ENCODE results near the gene CD37. TPM values are rescaled to one million over a fixed set of nuclear protein-coding genes. Genes with fewer than 3 reads are reported as not detected.
A peak's percentile ranks its signal among the peaks of the same experiment; 100 is the strongest.

The CD37 gene
- total RNA-seq, 4 donors from 2014 or later, result 4.4 to 11.0 (median 7.8) TPM

GRCh38 chr19:49355909-49356353 is 20.7 kb downstream of the CD37 start:
- Histone ChIP-seq H3K9me3 (no peaks in the 10 kb centered on the region), H3K27ac (peak overlapping the region; percentile 22 to 55)
- DNase-seq, result peak; percentile 32 to 42

GRCh38 chr19:49356382-49356781 is 21.2 kb downstream of the CD37 start:
- H3K4me3 ChIP-seq, result no peak overlapping the region
- intact Hi-C loops (cut with DNase I; ENCODE audit: low total_unique reads), result no loop called here
- no peaks in the 10 kb centered on the region for H3K27me3 ChIP-seq
- H3K9me3 ChIP-seq, result no peaks in the 10 kb centered on the region
- no peak for TF ChIP-seq CTCF (IDR thresholded peaks at IDR 0.05)
- no peak for TF ChIP-seq POLR2A (IDR thresholded peaks at IDR 0.05)
- peak overlapping the region; percentile 22 to 55 for H3K27ac ChIP-seq
- DNase-seq, result no peak
- no peaks in the 10 kb centered on the region for H3K4me1 ChIP-seq
- no peaks in the 10 kb centered on the region for H3K36me3 ChIP-seq

More at GRCh38 chr19:49355909-49356353, 20.7 kb downstream of the CD37 start:
- H3K4me3 ChIP-seq, result no peak overlapping the region
- H3K27me3 ChIP-seq, result no peaks in the 10 kb centered on the region
- TF ChIP-seq POLR2A (IDR thresholded peaks at IDR 0.05), result no peak
- no peak for TF ChIP-seq CTCF (IDR thresholded peaks at IDR 0.05)
- no peaks in the 10 kb centered on the region for H3K36me3 ChIP-seq
- intact Hi-C loops (cut with DNase I; ENCODE audit: low total_unique reads), result no loop called here
- no peaks in the 10 kb centered on the region for H3K4me1 ChIP-seq

GRCh38 chr19:49357186-49357585 is 22.0 kb downstream of the CD37 start:
- Histone ChIP-seq H3K27me3 (no peaks in the 10 kb centered on the region), H3K27ac (peak overlapping the region; percentile 22 to 55), H3K36me3 (no peaks in the 10 kb centered on the region), H3K4me1 (no peaks in the 10 kb centered on the region), H3K4me3 (no peak overlapping the region), H3K9me3 (no peaks in the 10 kb centered on the region)
- intact Hi-C loops (cut with DNase I; ENCODE audit: low total_unique reads), result no loop called here
- DNase-seq, result no peak
- no peak for TF ChIP-seq POLR2A (IDR thresholded peaks at IDR 0.05)
- TF ChIP-seq CTCF (IDR thresholded peaks at IDR 0.05), result no peak

GRCh38 chr19:49359851-49360820 is 24.9 kb downstream of the CD37 start:
- intact Hi-C loops (cut with DNase I; ENCODE audit: low total_unique reads), result no loop called here
- Histone ChIP-seq H3K4me1 (no peaks in the 10 kb centered on the region), H3K4me3 (no peak overlapping the region)

More at GRCh38 chr19:49359851-49360820, 24.9 kb downstream of the CD37 start:
- Histone ChIP-seq H3K36me3 (no peaks in the 10 kb centered on the region), H3K27ac (peak overlapping the region; percentile 95 to 96), H3K9me3 (no peaks in the 10 kb centered on the region), H3K27me3 (no peaks in the 10 kb centered on the region)
- TF ChIP-seq CTCF (IDR thresholded peaks at IDR 0.05) (no peak), POLR2A (IDR thresholded peaks at IDR 0.05) (no peak)
- peak in 1 of 2 donors; percentile 27 for DNase-seq

Measured in uterus (tissue), 4 donors.